WTC11 (cell line): Measurements from ENCODE around the gene GPATCH1. TPM values are rescaled to one million over a fixed set of nuclear protein-coding genes. Genes with fewer than 3 reads are reported as not detected.

Experiments used
- ATAC-seq: fragments of 200-7000 bp; cut with Tn5 transposase; 2 replicates; pipeline ENCODE4 v1.10.0; 2021; ENCODE audit warnings: mild to moderate bottlenecking, moderate library complexity
- CTCF ChIA-PET: fragments of 300-600 bp; sonication (Branson Sonifier 250); formaldehyde crosslinking; loops from one replicate; lab custom pipeline; 2021; ENCODE audit warnings: antibody characterized with exemption; lab: Charles Lee
- POLR2A ChIA-PET: fragments of 350-600 bp; sonication (Branson Sonifier 250); formaldehyde crosslinking; loops from one replicate; lab custom pipeline; 2021; ENCODE audit warnings: antibody characterized with exemption; lab: Charles Lee
- DNase-seq: peaks from one replicate; pipeline ENCODE4 v3.0.0; 2021; ENCODE audit warnings: low spot score
- H3K27ac Mint-ChIP-seq: 2 replicates; pipeline ENCODE4 v1.8.0; 2021; ENCODE audit warnings: mixed read lengths
- H3K27me3 Mint-ChIP-seq: 2 replicates; pipeline ENCODE4 v1.8.0; 2021; ENCODE audit warnings: low read depth, mild to moderate bottlenecking, moderate library complexity, mixed read lengths
- H3K36me3 Mint-ChIP-seq: 2 replicates; pipeline ENCODE4 v1.8.0; 2021; ENCODE audit warnings: mixed read lengths
- H3K4me1 Mint-ChIP-seq: 2 replicates; pipeline ENCODE4 v1.8.0; 2022; ENCODE audit warnings: mixed read lengths
- H3K4me3 Mint-ChIP-seq: 2 replicates; pipeline ENCODE4 v1.8.0; 2021; ENCODE audit warnings: mild to moderate bottlenecking, moderate library complexity, mixed read lengths
- H3K9me3 Mint-ChIP-seq: 2 replicates; pipeline ENCODE4 v1.8.0; 2021; ENCODE audit warnings: mixed read lengths
- AR ChIP-seq: fragments of 250-450 bp; sonication (Bioruptor Pico); IDR thresholded peaks from 2 replicates; pipeline ENCODE4 v1.9.0; 2021; ENCODE audit warnings: mild to moderate bottlenecking
- ARID4B ChIP-seq: sonication (generic); formaldehyde crosslinking; IDR thresholded peaks from 2 replicates; pipeline ENCODE4 v1.8.0; 2023; ENCODE audit warnings: missing genetic modification reagents, mild to moderate bottlenecking, borderline replicate concordance
- ATF1 ChIP-seq: sonication (generic); formaldehyde crosslinking; IDR thresholded peaks from 2 replicates; pipeline ENCODE4 v1.8.1; 2023; ENCODE audit warnings: mild to moderate bottlenecking, moderate library complexity, missing genetic modification reagents
- ATF3 ChIP-seq: sonication (generic); formaldehyde crosslinking; conservative IDR thresholded peaks from 2 replicates; pipeline ENCODE4 v1.8.1; 2022; ENCODE audit warnings: mild to moderate bottlenecking, missing genetic modification reagents
- CBFB ChIP-seq: sonication (generic); formaldehyde crosslinking; IDR thresholded peaks from 2 replicates; pipeline ENCODE4 v1.8.1; 2022; ENCODE audit warnings: mild to moderate bottlenecking, low read depth, missing genetic modification reagents
- CTCF ChIP-seq: fragments of 200-600 bp; IDR thresholded peaks from 2 replicates; pipeline ENCODE4 v1.8.0; 2022; ENCODE audit warnings: antibody characterized with exemption
- E2F4 ChIP-seq: sonication (generic); formaldehyde crosslinking; IDR thresholded peaks from 2 replicates; pipeline ENCODE4 v1.8.1; 2022; ENCODE audit warnings: low read depth, mild to moderate bottlenecking, moderate library complexity, missing genetic modification reagents, borderline replicate concordance
- GRHL2 ChIP-seq: fragments of 250-450 bp; sonication (Bioruptor Pico); IDR thresholded peaks from 2 replicates; pipeline ENCODE4 v1.8.0; 2022; ENCODE audit warnings: mild to moderate bottlenecking, moderate library complexity; ENCODE audit not compliant: insufficient replicate concordance, severe bottlenecking
- HMGA2 ChIP-seq: fragments of 250-450 bp; sonication (Bioruptor Pico); IDR thresholded peaks from 2 replicates; pipeline ENCODE4 v1.4.0; 2021; ENCODE audit warnings: mild to moderate bottlenecking, moderate library complexity
- JAZF1 ChIP-seq: fragments of 250-450 bp; sonication (Bioruptor Pico); IDR thresholded peaks from 2 replicates; pipeline ENCODE4 v1.9.0; 2021; ENCODE audit warnings: moderate library complexity, mild to moderate bottlenecking, inconsistent platforms
- KAT7 ChIP-seq: sonication (generic); formaldehyde crosslinking; IDR thresholded peaks from 2 replicates; pipeline ENCODE4 v1.8.1; 2023; ENCODE audit warnings: missing genetic modification reagents, mild to moderate bottlenecking, borderline replicate concordance
- MYBL2 ChIP-seq: sonication (generic); formaldehyde crosslinking; IDR thresholded peaks from 2 replicates; pipeline ENCODE4 v1.8.1; 2023; ENCODE audit warnings: mild to moderate bottlenecking, moderate library complexity, missing genetic modification reagents
- OVOL2 ChIP-seq: fragments of 250-450 bp; sonication (Bioruptor Pico); IDR thresholded peaks from 2 replicates; pipeline ENCODE4 v1.9.0; 2021; ENCODE audit warnings: mild to moderate bottlenecking, borderline replicate concordance
- RORB ChIP-seq: fragments of 250-450 bp; sonication (Bioruptor Pico); IDR thresholded peaks from 2 replicates; pipeline ENCODE4 v1.9.0; 2021; ENCODE audit warnings: mild to moderate bottlenecking
- TEAD1 ChIP-seq: sonication (generic); formaldehyde crosslinking; IDR thresholded peaks from 2 replicates; pipeline ENCODE4 v1.8.0; 2022; ENCODE audit warnings: mild to moderate bottlenecking, missing genetic modification reagents
- ZNF263 ChIP-seq: sonication (generic); formaldehyde crosslinking; IDR thresholded peaks from 2 replicates; pipeline ENCODE4 v1.8.1; 2022; ENCODE audit warnings: low read depth, mild to moderate bottlenecking, moderate library complexity, missing genetic modification reagents
- ZNF423 ChIP-seq: fragments of 250-450 bp; sonication (Bioruptor Pico); IDR thresholded peaks from 2 replicates; pipeline ENCODE4 v2.1.2; 2022; ENCODE audit warnings: mild to moderate bottlenecking, moderate library complexity
- ZSCAN18 ChIP-seq: fragments of 250-450 bp; sonication (Bioruptor Pico); IDR thresholded peaks from 2 replicates; pipeline ENCODE4 v2.1.2; 2022; ENCODE audit warnings: mild to moderate bottlenecking, moderate library complexity
- total RNA-seq: library from RNA; stranded (reverse); gene quantifications from 3 replicates; pipeline ENCODE4 v1.2.3, GENCODE V29; 2021

GPATCH1 gene
- total RNA-seq, 1 experiment from 2014 or later: 10.7 TPM

- TF ChIP-seq ZSCAN18 (CRISPR knock-in tag): no peak
- TF ChIP-seq, all 79 proteins: peak for 0
These were observed 78.2 kb downstream of the GPATCH1 start (continued) for GRCh38 chr19:33159149-33159548.

- Mint-ChIP-seq H3K9me3 (peaks cover 18% of the 10 kb centered on the region), H3K36me3 (peaks cover 5% of the 10 kb centered on the region), H3K27me3 (no peaks in the 10 kb centered on the region), H3K4me1 (no peaks in the 10 kb centered on the region), H3K4me3 (no peak overlapping the region), H3K27ac (no peak overlapping the region)
- ChIA-PET POLR2A (no interaction called here), CTCF (no interaction called here)
- ATAC-seq (no peak), DNase-seq (no peak)
- TF ChIP-seq CTCF (no peak), ZNF423 (CRISPR knock-in tag) (no peak), E2F4 (no peak), ARID4B (no peak), ZSCAN18 (CRISPR knock-in tag) (no peak), OVOL2 (CRISPR knock-in tag) (no peak), ATF1 (CRISPR knock-in tag) (no peak), JAZF1 (CRISPR knock-in tag) (no peak), CBFB (CRISPR knock-in tag) (no peak), ZNF263 (CRISPR knock-in tag) (no peak), ATF3 (CRISPR knock-in tag) (no peak), RORB (CRISPR knock-in tag) (no peak), HMGA2 (CRISPR knock-in tag) (no peak), AR (CRISPR knock-in tag) (no peak), MYBL2 (CRISPR knock-in tag) (no peak), GRHL2 (no peak), TEAD1 (CRISPR knock-in tag) (no peak), KAT7 (no peak)
These were observed 78.9 kb downstream of the GPATCH1 start for GRCh38 chr19:33159893-33160292.
